Activated naive CD4-positive, alpha-beta T cell treated with anti-CD3 and anti-CD28 coated beads for 36 hours (primary cell): ENCODE measurements around the gene GINS3. TPM values are rescaled to one million over a fixed set of nuclear protein-coding genes. Genes with fewer than 3 reads are reported as not detected.
"Not testable (repeated sequence)": the region's sequence is repeated elsewhere in the genome, so short reads cannot be mapped to it uniquely, and the experiment has no call there.

Experiments
- CTCF ChIA-PET: fragments of 350-600 bp; sonication (Branson Sonifier 250); formaldehyde crosslinking; loops from one replicate; lab custom pipeline; 2021; ENCODE audit warnings: antibody characterized with exemption; lab: Charles Lee
- DNase-seq: peaks from one replicate; pipeline ENCODE4 v3.0.0-alpha.2; 2020
- H3K27ac Mint-ChIP-seq: one replicate; pipeline ENCODE4 v1.8.0; 2021; ENCODE audit warnings: mild to moderate bottlenecking, mixed read lengths
- H3K27me3 Mint-ChIP-seq: one replicate; pipeline ENCODE4 v1.8.0; 2021; ENCODE audit warnings: low read depth, mixed read lengths
- H3K36me3 Mint-ChIP-seq: one replicate; pipeline ENCODE4 v1.8.0; 2021; ENCODE audit warnings: low read depth, mixed read lengths
- H3K4me1 Mint-ChIP-seq: one replicate; pipeline ENCODE4 v1.8.0; 2021; ENCODE audit warnings: low read depth, mixed read lengths
- H3K4me3 Mint-ChIP-seq: one replicate; pipeline ENCODE4 v1.8.0; 2021; ENCODE audit warnings: mild to moderate bottlenecking, moderate library complexity, mixed read lengths
- H3K9me3 Mint-ChIP-seq: one replicate; pipeline ENCODE4 v1.8.0; 2021; ENCODE audit warnings: mixed read lengths
- intact Hi-C: fragments of 100-400 bp; cut with micrococcal nuclease; formaldehyde crosslinking; loops from one replicate; pipeline ENCODE4 v1.15.1; 2023
- total RNA-seq, 2 experiments: library from RNA; stranded (reverse); gene quantifications; one replicate each; pipeline ENCODE4 v1.2.3, GENCODE V29; 2021

Gene GINS3
- total RNA-seq, 2 experiments from 2014 or later = 19.2 to 20.3 TPM

DNA sequence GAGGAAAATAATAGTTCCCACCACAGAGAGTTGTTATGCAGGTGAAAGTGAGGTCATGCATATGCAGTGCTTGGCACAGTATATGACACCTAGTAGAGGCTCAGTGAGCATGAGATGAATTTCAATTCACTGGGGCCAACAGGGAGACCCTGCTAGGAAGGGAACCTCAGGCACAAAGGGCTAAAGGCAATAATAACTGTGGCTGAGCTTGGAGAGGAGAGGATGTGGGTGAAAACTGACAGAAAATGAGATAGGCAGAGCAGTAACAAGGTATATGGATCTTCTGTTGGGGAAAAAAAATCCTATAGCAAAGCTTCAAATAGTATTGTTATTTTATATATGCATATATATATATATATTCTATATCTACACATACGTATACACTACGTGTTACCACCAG, 25.0 kb upstream of the GINS3 start:
- no peak overlapping the region for H3K4me3 Mint-ChIP-seq
- H3K27ac Mint-ChIP-seq = no peak overlapping the region
- no peak for DNase-seq
- H3K27me3 Mint-ChIP-seq = peaks cover 15% of the 10 kb centered on the region
- CTCF ChIA-PET = no interaction called here
- H3K9me3 Mint-ChIP-seq = peaks cover 3% of the 10 kb centered on the region
- H3K4me1 Mint-ChIP-seq = no peaks in the 10 kb centered on the region
- H3K36me3 Mint-ChIP-seq = no peaks in the 10 kb centered on the region
- intact Hi-C loops = no loop called here

DNA sequence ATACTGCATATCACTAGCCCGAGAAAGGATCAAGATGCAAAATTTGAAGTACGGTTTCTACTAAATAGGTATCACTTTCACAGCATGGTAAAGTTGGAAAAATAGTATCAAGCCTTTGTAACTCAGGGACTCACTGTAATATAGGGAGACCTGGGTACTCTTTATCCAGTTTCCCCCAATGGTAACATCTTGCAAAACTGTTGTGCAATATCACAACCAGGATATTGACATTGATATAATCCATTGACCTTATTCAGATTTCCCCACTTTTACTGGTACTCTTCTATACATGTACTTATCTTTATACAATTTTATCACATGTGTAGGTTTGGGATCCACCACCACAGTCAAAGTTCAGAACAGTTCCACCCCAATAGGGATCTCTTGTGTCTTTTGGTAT, 20.4 kb upstream of the GINS3 start:
- no peaks in the 10 kb centered on the region for H3K36me3 Mint-ChIP-seq

DNA sequence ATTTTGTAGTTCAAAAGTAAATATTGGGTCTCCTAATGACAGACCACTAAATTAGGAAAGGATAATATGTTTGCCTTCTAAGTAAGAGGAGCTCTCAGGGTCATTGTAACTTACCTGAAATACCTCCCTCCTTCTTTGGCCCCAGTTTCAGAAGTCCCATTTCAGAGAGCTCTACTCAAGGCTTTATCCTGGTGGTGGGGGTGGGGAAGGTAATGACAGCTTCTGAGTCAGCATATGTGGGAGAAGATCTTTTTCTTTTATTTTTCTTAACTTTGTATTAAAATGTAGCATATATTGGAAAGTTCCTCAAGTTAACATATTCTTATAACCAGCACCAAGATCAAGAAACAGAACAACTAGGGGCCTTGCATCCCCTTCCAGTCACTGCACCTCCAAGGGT, 16.9 kb upstream of the GINS3 start:
- Mint-ChIP-seq H3K27ac (no peak overlapping the region), H3K27me3 (peaks cover 6% of the 10 kb centered on the region), H3K4me3 (no peak overlapping the region), H3K4me1 (no peaks in the 10 kb centered on the region), H3K36me3 (no peaks in the 10 kb centered on the region), H3K9me3 (peaks cover 3% of the 10 kb centered on the region)
- DNase-seq = no peak
- CTCF ChIA-PET = interaction anchor here (1.0 kb wide), 1 partner anchor 112 kb away, joined by 3 read pairs; no protein-coding TSS in a partner anchor
- intact Hi-C loops = no loop called here

More for the DNA sequence above, 20.4 kb upstream of the GINS3 start:
- Mint-ChIP-seq H3K9me3 (peaks cover 3% of the 10 kb centered on the region), H3K27ac (no peak overlapping the region), H3K4me3 (no peak overlapping the region), H3K27me3 (peaks cover 9% of the 10 kb centered on the region), H3K4me1 (no peaks in the 10 kb centered on the region)
- no peak for DNase-seq
- CTCF ChIA-PET = no interaction called here
- intact Hi-C loops = no loop called here

DNA sequence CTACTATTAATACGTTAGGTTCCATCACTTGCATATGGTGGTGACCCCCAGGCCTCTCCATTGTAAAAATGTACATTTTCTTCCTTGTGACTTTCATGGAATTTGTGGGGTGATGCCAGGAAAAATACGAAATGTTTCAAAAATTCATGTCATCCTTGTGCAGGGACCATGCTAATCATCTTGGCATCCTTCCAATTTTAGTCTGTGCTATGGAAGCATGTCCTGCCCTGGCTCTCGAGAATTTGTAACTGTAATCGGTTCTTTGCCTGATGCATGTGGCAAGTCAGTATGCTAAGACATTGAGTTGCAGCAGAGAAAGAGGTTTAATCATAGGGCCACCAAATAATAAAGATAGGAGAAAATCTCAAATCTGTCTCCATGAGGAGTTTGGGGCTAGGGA, 14.3 kb upstream of the GINS3 start:
- Mint-ChIP-seq H3K36me3 (no peaks in the 10 kb centered on the region), H3K27ac (no peak overlapping the region), H3K4me3 (no peak overlapping the region), H3K4me1 (no peaks in the 10 kb centered on the region), H3K27me3 (no peaks in the 10 kb centered on the region), H3K9me3 (no peaks in the 10 kb centered on the region)
- no peak for DNase-seq
- intact Hi-C loops = no loop called here
- CTCF ChIA-PET = no interaction called here

DNA sequence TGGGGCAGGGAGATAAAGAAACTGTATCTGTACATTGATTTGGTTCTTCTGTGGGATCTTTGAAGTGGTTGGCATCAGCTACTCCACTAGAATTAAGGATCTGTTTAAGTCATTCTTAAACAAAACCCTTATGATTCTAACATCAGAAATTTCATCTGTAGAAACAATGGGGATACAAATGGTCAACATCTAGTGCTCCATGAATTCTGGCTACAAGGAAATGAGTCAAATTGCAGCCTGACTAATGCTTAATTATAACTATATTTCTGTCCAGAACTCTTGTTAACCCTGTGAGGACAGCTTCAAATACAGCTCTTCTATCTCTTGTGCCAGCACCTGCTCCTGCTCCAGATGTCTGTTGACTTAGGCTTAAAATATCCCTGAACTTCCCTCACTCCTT, 13.9 kb upstream of the GINS3 start:
- CTCF ChIA-PET = no interaction called here
- no peaks in the 10 kb centered on the region for H3K36me3 Mint-ChIP-seq
- DNase-seq = no peak
- H3K27ac Mint-ChIP-seq = no peak overlapping the region
- intact Hi-C loops = no loop called here
- no peaks in the 10 kb centered on the region for H3K27me3 Mint-ChIP-seq
- no peak overlapping the region for H3K4me3 Mint-ChIP-seq
- H3K4me1 Mint-ChIP-seq = no peaks in the 10 kb centered on the region
- no peaks in the 10 kb centered on the region for H3K9me3 Mint-ChIP-seq

DNA sequence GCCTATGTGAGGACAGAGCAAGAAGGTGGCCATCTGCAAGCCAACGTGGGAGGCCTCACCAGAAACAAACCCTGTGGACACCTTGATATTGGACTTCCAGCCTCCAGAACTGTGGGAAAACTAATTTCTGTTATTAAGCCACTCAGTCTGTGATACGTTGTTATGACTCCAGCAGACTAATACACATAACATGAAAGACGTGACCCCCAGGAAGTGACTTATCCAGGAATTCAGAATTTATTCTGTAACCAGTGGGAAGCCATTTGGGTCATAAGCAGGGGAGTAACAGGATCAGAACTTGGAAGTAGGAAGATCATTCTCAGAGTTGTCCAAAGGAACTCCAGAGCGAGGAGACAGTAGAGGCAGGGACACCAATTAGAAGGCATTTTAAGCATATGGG, 12.5 kb upstream of the GINS3 start:
- Mint-ChIP-seq H3K27ac (no peak overlapping the region), H3K4me3 (no peak overlapping the region), H3K9me3 (no peaks in the 10 kb centered on the region), H3K36me3 (no peaks in the 10 kb centered on the region), H3K4me1 (no peaks in the 10 kb centered on the region), H3K27me3 (no peaks in the 10 kb centered on the region)
- CTCF ChIA-PET = no interaction called here
- DNase-seq = no peak
- intact Hi-C loops = no loop called here

DNA sequence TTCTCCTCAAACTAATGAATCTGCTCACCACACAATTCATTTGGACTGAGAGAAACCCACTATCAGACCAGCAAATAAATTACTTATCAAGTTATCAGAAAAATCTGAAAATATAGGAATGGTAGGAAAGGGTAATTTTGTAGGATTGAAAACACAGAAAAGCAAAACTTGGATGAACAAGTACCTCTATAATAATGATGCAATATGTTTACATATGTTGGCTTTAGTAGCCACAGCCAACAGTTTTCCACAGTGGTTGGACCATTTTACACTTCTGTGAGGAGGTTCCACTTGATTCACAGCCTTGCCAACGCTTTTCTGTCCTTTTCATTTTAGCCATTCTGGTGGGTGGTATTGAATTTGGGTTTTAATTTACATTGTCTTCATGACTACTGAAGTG, 10.6 kb upstream of the GINS3 start:
- no peak for DNase-seq
- intact Hi-C loops = no loop called here
- Mint-ChIP-seq H3K4me1 (no peaks in the 10 kb centered on the region), H3K27me3 (no peaks in the 10 kb centered on the region), H3K9me3 (no peaks in the 10 kb centered on the region), H3K36me3 (no peaks in the 10 kb centered on the region), H3K4me3 (no peak overlapping the region), H3K27ac (no peak overlapping the region)
- CTCF ChIA-PET = no interaction called here

DNA sequence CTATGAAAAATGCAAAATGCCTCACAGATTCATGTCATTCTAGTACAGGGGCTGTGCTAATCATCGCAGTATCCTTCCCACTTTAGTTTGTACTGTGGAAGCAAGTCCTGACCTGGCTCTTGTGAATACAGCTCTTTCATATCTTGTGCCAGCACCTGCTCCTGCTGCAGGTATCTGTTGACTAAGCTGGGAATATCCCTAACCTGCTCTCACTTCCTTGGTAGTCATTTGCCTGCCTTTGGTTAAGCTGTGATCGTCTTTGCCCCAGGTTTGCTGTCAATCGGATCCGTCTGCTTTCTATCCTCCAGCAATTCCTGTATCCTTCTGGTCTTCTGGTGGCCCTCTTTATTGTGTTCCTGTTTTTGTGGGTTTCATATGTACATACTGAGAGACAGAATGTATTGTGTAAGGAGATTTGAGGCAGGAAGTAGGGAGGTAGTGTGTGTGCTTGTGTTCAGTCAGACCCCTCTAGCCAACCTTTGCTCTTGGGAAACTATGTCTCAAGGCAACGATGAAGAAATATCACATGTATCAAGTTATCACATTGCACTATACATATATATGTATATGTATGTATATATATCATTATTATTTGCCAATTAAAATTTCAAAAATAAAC, 7.7 kb upstream of the GINS3 start:
- H3K36me3 Mint-ChIP-seq = no peaks in the 10 kb centered on the region
- DNase-seq = no peak
- H3K4me3 Mint-ChIP-seq = no peak overlapping the region
- intact Hi-C loops = no loop called here
- H3K4me1 Mint-ChIP-seq = no peaks in the 10 kb centered on the region
- no peak overlapping the region for H3K27ac Mint-ChIP-seq
- H3K27me3 Mint-ChIP-seq = no peaks in the 10 kb centered on the region
- CTCF ChIA-PET = interaction anchor here (0.6 kb wide), 1 partner anchor 103 kb away, joined by 5 read pairs; no protein-coding TSS in a partner anchor
- no peaks in the 10 kb centered on the region for H3K9me3 Mint-ChIP-seq

DNA sequence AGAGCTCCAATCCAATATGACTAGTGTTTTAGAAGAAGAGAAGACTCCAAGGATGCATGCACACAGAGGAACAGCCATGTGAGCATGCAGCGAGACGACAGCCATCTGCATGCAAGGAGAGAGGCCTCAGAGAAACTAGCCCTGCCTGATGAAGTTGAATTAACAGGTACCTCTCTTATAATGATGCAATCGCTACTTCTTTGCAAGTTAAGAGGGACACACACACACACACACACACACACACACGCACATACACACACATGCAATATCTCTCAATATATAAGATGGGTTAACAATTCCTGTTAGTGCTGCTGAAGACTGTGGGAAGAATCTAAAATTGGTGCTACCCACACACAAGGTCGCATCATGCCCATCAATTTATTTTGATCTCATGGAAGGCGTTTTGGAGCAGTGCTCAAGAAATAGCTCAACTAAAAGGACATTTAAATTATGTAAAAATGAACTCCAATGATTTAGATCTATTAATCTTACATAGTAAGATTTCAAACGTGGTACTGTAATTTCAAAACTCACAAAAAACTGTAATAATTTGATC, 7.0 kb upstream of the GINS3 start:
- CTCF ChIA-PET = interaction anchor here (0.6 to 1.0 kb wide), 2 partner anchors 49 to 102 kb away, joined by 3 to 5 read pairs; no protein-coding TSS in a partner anchor
- no peaks in the 10 kb centered on the region for H3K36me3 Mint-ChIP-seq
- intact Hi-C loops = no loop called here
- no peak for DNase-seq
- H3K4me3 Mint-ChIP-seq = no peak overlapping the region
- no peaks in the 10 kb centered on the region for H3K27me3 Mint-ChIP-seq
- H3K27ac Mint-ChIP-seq = no peak overlapping the region
- H3K4me1 Mint-ChIP-seq = no peaks in the 10 kb centered on the region
- no peaks in the 10 kb centered on the region for H3K9me3 Mint-ChIP-seq

DNA sequence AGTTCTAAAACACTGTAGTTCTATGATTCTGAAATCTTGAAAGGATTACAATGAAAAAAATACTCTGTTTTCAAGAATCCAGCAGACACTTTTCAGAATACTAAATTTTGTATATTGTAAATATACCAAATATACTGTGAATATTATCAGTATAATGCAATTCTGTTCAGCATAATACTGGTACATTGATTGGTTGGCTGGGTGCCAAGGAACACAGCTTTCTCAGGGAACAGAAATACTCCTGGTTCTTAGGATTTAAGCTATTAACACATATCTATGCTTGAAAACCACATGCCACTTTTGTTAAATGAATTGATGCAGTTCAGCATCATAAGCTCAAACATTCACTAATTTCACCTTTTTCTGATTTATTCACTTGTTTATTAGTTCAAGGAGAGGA, 2.5 kb upstream of the GINS3 start:
- no peak overlapping the region for H3K4me3 Mint-ChIP-seq
- no peaks in the 10 kb centered on the region for H3K27me3 Mint-ChIP-seq
- peaks cover 16% of the 10 kb centered on the region for H3K4me1 Mint-ChIP-seq
- DNase-seq = no peak
- no peaks in the 10 kb centered on the region for H3K9me3 Mint-ChIP-seq
- peaks cover 13% of the 10 kb centered on the region for H3K36me3 Mint-ChIP-seq
- intact Hi-C loops = loop anchor here (5.0 kb wide), 1 partner anchor 362 kb away; the partner anchor contains the start of gene MMP15
- H3K27ac Mint-ChIP-seq = no peak overlapping the region
- CTCF ChIA-PET = interaction anchor here (0.6 kb wide), 1 partner anchor 253 kb away, joined by 4 read pairs; no protein-coding TSS in a partner anchor

DNA sequence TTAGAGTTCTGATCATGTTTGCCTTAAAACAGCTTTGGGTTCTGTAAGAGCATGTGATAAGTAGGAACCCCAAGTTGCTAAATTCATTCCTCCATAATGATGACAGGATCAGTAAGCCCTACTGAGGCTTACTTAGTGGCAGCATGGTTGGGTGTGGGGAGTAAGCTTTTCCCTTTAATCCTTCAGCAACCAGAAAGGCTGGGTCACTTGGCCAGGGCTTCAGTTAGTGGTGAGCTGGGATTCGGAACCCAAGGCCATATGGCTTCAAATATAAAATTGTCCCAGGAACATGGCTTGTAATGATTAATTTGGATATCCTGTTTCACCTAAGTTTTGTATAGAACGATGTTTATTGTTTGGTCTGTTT, 850 bp downstream of the GINS3 start:
- Mint-ChIP-seq H3K36me3 (peaks cover 27% of the 10 kb centered on the region), H3K27ac (peak overlapping the region; percentile 99), H3K9me3 (no peaks in the 10 kb centered on the region), H3K27me3 (no peaks in the 10 kb centered on the region), H3K4me3 (peak overlapping the region; percentile 98), H3K4me1 (peaks cover 16% of the 10 kb centered on the region)
- no peak for DNase-seq
- intact Hi-C loops = loop anchor here (2.0 to 5.0 kb wide), 4 partner anchors 56 to 366 kb away; partner anchors contain the start of gene MMP15
- CTCF ChIA-PET = interaction anchor here (4.8 kb wide), 1 partner anchor 56 kb away, joined by 23 read pairs; no protein-coding TSS in a partner anchor

DNA sequence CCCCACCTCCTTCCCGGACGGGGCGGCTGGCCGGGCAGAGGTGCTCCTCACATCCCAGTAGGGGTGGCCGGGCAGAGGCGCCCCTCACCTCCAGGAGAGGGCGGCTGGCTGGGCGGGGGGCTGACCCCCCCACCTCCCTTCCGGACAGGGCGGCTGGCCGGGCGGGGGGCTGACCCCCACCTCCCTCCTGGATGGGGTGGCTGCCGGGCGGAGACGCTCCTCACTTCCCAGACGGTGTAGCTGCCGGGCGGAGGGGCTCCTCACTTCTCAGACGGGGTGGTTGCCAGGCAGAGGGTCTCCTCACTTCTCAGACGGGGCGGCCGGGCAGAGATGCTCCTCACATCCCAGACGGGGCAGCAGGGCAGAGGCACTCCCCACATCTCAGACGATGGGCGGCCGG, 4.6 kb downstream of the GINS3 start:
- not testable (repeated sequence) for H3K4me3 Mint-ChIP-seq

More for the DNA sequence above, 4.6 kb downstream of the GINS3 start:
- H3K27ac Mint-ChIP-seq, DNase-seq, H3K27me3 Mint-ChIP-seq, H3K9me3 Mint-ChIP-seq, intact Hi-C loops, CTCF ChIA-PET: not testable (repeated sequence)
- H3K36me3 Mint-ChIP-seq = peaks cover 34% of the 10 kb centered on the region
- peaks cover 18% of the 10 kb centered on the region for H3K4me1 Mint-ChIP-seq
